Measurements from ENCODE around the gene KCTD16.

KCTD16 gene

DNA sequence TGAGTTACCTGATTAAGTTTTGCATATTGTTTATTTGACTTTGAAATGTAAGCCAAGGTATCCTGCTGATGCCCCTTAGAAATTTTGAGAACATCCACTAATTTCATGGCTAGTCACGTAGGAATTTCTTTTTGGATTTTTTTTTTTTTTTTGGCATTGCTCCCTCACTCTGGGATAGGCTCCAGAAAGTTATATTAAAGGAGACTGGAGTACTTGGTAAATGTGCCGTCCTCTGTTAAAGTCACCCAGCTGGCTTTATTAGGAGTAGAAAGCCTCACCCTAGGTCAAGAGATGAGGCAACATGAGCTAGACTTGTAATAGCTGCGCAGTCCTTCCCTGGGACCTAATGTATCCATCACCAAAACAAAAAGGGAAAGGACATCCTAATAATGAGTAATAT is 3.1 kb downstream of the KCTD16 start:
- no peak overlapping the region for H3K4me2 ChIP-seq (ENCODE audit: insufficient read depth, low read length)
- no peak for TF ChIP-seq EZH2 (IDR thresholded peaks at IDR 0.05; ENCODE audit: borderline replicate concordance, low read depth, low read length, severe bottlenecking)
- TF ChIP-seq, protein P1, sequence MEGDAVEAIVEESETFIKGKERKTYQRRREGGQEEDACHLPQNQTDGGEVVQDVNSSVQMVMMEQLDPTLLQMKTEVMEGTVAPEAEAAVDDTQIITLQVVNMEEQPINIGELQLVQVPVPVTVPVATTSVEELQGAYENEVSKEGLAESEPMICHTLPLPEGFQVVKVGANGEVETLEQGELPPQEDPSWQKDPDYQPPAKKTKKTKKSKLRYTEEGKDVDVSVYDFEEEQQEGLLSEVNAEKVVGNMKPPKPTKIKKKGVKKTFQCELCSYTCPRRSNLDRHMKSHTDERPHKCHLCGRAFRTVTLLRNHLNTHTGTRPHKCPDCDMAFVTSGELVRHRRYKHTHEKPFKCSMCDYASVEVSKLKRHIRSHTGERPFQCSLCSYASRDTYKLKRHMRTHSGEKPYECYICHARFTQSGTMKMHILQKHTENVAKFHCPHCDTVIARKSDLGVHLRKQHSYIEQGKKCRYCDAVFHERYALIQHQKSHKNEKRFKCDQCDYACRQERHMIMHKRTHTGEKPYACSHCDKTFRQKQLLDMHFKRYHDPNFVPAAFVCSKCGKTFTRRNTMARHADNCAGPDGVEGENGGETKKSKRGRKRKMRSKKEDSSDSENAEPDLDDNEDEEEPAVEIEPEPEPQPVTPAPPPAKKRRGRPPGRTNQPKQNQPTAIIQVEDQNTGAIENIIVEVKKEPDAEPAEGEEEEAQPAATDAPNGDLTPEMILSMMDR (IDR thresholded peaks at IDR 0.05; ENCODE audit: borderline replicate concordance, extremely low read depth, low read length, poor library complexity, severe bottlenecking) = no peak
- H3K36me3 ChIP-seq (ENCODE audit: insufficient read depth, low read length) = peaks cover 2% of the 10 kb centered on the region
- no peak for ATAC-seq (ENCODE audit: insufficient read depth, low read depth)
- no peak overlapping the region for H3K9ac ChIP-seq (ENCODE audit: low read depth, low read length)
- H3K79me2 ChIP-seq (ENCODE audit: insufficient read depth, low read length) = peaks cover 16% of the 10 kb centered on the region
- no peaks in the 10 kb centered on the region for H3K9me3 ChIP-seq (ENCODE audit: insufficient read depth, low read length, severe bottlenecking)
- no peak for DNase-seq
- no peak overlapping the region for H2AFZ ChIP-seq (ENCODE audit: low read depth, low read length)
- no peak overlapping the region for H3K27ac ChIP-seq (ENCODE audit: low read length)
- no peaks in the 10 kb centered on the region for H3K27me3 ChIP-seq (ENCODE audit: insufficient read depth, low read length, poor library complexity)
- H3K4me1 ChIP-seq (ENCODE audit: insufficient read depth, low read length) = peaks cover 20% of the 10 kb centered on the region
- no peak overlapping the region for H3K4me3 ChIP-seq (ENCODE audit: low read depth in 1 of 2, low read length in 2 of 2)
- no peaks in the 10 kb centered on the region for H4K20me1 ChIP-seq (ENCODE audit: insufficient read depth, low read length)

DNA sequence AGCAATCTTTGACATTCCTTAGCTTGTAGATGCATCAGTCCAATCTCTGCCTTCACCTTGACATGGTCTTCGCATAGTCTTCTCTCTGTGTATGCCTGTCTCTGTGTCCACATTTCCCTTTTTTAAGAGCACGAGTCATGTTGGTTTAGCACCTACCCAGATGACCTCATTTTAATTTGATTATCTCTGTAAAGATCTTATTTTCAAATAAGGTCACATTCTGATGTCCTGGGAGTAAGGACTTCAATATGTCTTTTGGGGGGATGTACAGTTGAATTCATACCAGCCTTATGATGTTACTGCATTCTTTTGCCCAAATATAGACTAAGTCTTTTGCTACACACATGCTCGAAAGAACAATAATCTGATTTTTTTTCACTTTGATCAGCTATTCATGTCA is 6.9 kb downstream of the KCTD16 start:
- H3K9ac ChIP-seq (ENCODE audit: low read depth, low read length) = no peak overlapping the region
- no peaks in the 10 kb centered on the region for H4K20me1 ChIP-seq (ENCODE audit: insufficient read depth, low read length)
- no peaks in the 10 kb centered on the region for H3K4me1 ChIP-seq (ENCODE audit: insufficient read depth, low read length)
- no peaks in the 10 kb centered on the region for H3K79me2 ChIP-seq (ENCODE audit: insufficient read depth, low read length)
- no peak overlapping the region for H3K4me2 ChIP-seq (ENCODE audit: insufficient read depth, low read length)
- H3K36me3 ChIP-seq (ENCODE audit: insufficient read depth, low read length) = no peaks in the 10 kb centered on the region
- H3K4me3 ChIP-seq (ENCODE audit: low read depth in 1 of 2, low read length in 2 of 2) = no peak overlapping the region
- H3K27me3 ChIP-seq (ENCODE audit: insufficient read depth, low read length, poor library complexity) = no peaks in the 10 kb centered on the region
- no peak overlapping the region for H2AFZ ChIP-seq (ENCODE audit: low read depth, low read length)
- DNase-seq = no peak
- ATAC-seq (ENCODE audit: insufficient read depth, low read depth) = no peak
- TF ChIP-seq, protein P1 (IDR thresholded peaks at IDR 0.05; ENCODE audit: borderline replicate concordance, extremely low read depth, low read length, poor library complexity, severe bottlenecking) = no peak
- TF ChIP-seq EZH2 (IDR thresholded peaks at IDR 0.05; ENCODE audit: borderline replicate concordance, low read depth, low read length, severe bottlenecking) = no peak
- H3K27ac ChIP-seq (ENCODE audit: low read length) = no peak overlapping the region
- no peaks in the 10 kb centered on the region for H3K9me3 ChIP-seq (ENCODE audit: insufficient read depth, low read length, severe bottlenecking)

DNA sequence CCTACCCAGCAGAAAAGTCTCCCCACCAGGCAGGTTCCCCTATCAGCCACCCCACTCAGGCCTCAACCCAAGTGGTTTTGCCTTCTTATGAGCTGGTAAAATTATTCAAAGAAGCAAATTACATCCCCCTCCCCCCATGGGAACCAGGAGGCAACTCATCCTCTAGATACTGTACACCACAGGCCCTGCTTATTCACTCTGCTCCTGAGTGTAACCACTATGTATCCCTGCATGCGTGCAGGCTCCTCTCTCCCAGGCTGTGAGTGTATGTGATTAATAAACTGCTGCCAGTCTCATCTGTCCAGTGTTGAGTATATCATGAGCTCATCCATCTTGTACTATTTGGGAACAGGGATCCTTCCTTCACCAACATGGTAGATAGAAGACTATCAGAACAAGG is 8.6 kb downstream of the KCTD16 start:
- Histone ChIP-seq H2AFZ (ENCODE audit: low read depth, low read length) (no peak overlapping the region), H3K4me1 (ENCODE audit: insufficient read depth, low read length) (no peaks in the 10 kb centered on the region), H3K4me3 (ENCODE audit: low read depth in 1 of 2, low read length in 2 of 2) (no peak overlapping the region), H4K20me1 (ENCODE audit: insufficient read depth, low read length) (no peaks in the 10 kb centered on the region), H3K9me3 (ENCODE audit: insufficient read depth, low read length, severe bottlenecking) (no peaks in the 10 kb centered on the region), H3K79me2 (ENCODE audit: insufficient read depth, low read length) (no peaks in the 10 kb centered on the region), H3K27ac (ENCODE audit: low read length) (no peak overlapping the region), H3K4me2 (ENCODE audit: insufficient read depth, low read length) (no peak overlapping the region), H3K9ac (ENCODE audit: low read depth, low read length) (no peak overlapping the region), H3K36me3 (ENCODE audit: insufficient read depth, low read length) (no peaks in the 10 kb centered on the region), H3K27me3 (ENCODE audit: insufficient read depth, low read length, poor library complexity) (no peaks in the 10 kb centered on the region)
- TF ChIP-seq, protein P1 (IDR thresholded peaks at IDR 0.05; ENCODE audit: borderline replicate concordance, extremely low read depth, low read length, poor library complexity, severe bottlenecking) = no peak
- TF ChIP-seq EZH2 (IDR thresholded peaks at IDR 0.05; ENCODE audit: borderline replicate concordance, low read depth, low read length, severe bottlenecking) = no peak
- ATAC-seq (ENCODE audit: insufficient read depth, low read depth) = no peak
- DNase-seq = no peak
